Panc1 (cell line): ENCODE measurements around the gene CUX1. TPM values are rescaled to one million over a fixed set of nuclear protein-coding genes. Genes with fewer than 3 reads are reported as not detected.

Source experiments
- ATAC-seq: fragments of 200-7000 bp; cut with Tn5 transposase; 2 replicates; pipeline ENCODE4 v1.9.1; 2020; ENCODE audit warnings: mild to moderate bottlenecking, moderate library complexity
- BruUV-seq: library from RNA; stranded (reverse); fragments of 400-500 nt; replicated peaks from 2 replicates; lab custom pipeline; 2021; lab: Mats Ljungman, UMichigan
- CTCF ChIA-PET: fragments of 300-600 bp; sonication (Branson Sonifier 250); formaldehyde crosslinking; loops from one replicate; lab custom pipeline; 2022; ENCODE audit warnings: antibody characterized with exemption; lab: Charles Lee
- POLR2A ChIA-PET: fragments of 300-600 bp; sonication (Branson Sonifier 250); formaldehyde crosslinking; loops from one replicate; lab custom pipeline; 2022; ENCODE audit warnings: antibody characterized with exemption; lab: Charles Lee
- DNase-seq: peaks from one replicate; pipeline ENCODE4 v3.0.0-alpha.2; 2010; ENCODE audit warnings: low read depth, low spot score
- H3K27ac ChIP-seq: 2 replicates; pipeline ENCODE4 v1.5.1; 2011; ENCODE audit warnings: mild to moderate bottlenecking, low read length, inconsistent platforms
- H3K27me3 ChIP-seq: fragments of 200-500 bp; sonication (Bioruptor generic); 2 replicates; pipeline ENCODE4 v1.6.0; 2014; ENCODE audit warnings: low read length, inconsistent platforms; ENCODE audit not compliant: control insufficient read depth, insufficient read depth
- H3K36me3 ChIP-seq: fragments of 200-500 bp; sonication (Bioruptor generic); 2 replicates; pipeline ENCODE4 v1.5.1; 2014; ENCODE audit warnings: inconsistent platforms, mild to moderate bottlenecking, low read length, moderate library complexity; ENCODE audit not compliant: control insufficient read depth, insufficient read depth
- H3K4me1 ChIP-seq: 2 replicates; pipeline ENCODE4 v1.5.1; 2011; ENCODE audit warnings: inconsistent platforms, mild to moderate bottlenecking, low read length, moderate library complexity; ENCODE audit not compliant: control insufficient read depth, insufficient read depth
- H3K4me3 ChIP-seq, 2 experiments: 2 replicates each; pipeline ENCODE4 v1.5.1; 2011 to 2012; ENCODE audit warnings: low read depth in 2 of 2, low read length in 2 of 2, mild to moderate bottlenecking in 2 of 2, inconsistent platforms in 1 of 2, moderate library complexity in 1 of 2
- H3K9me3 ChIP-seq: fragments of 200-500 bp; sonication (Bioruptor generic); 2 replicates; pipeline ENCODE4 v1.5.1; 2014; ENCODE audit warnings: low read depth, mild to moderate bottlenecking, inconsistent platforms, low read length, moderate library complexity; ENCODE audit not compliant: control insufficient read depth, insufficient read depth
- POLR2AphosphoS5 ChIP-seq: IDR thresholded peaks from 2 replicates; pipeline ENCODE4 v1.6.1; 2012; ENCODE audit warnings: mild to moderate bottlenecking, low read depth, low read length, moderate library complexity
- SIN3A ChIP-seq: IDR thresholded peaks from 2 replicates; pipeline ENCODE4 v1.6.1; 2012; ENCODE audit warnings: low read depth, mild to moderate bottlenecking, low read length, moderate library complexity, borderline replicate concordance; ENCODE audit not compliant: insufficient read depth
- TCF7L2 ChIP-seq: IDR thresholded peaks from 2 replicates; pipeline ENCODE4 v1.6.1; 2011; ENCODE audit warnings: mild to moderate bottlenecking, low read depth, low read length, inconsistent platforms
- in situ Hi-C: cut with HindIII; loops from 2 replicates; pipeline ENCODE4 v1.10.0; 2016; ENCODE audit warnings: low sequenced_read_pairs, low pct_unique_long_range_greater_than_20kb
- intact Hi-C: fragments of 100-400 bp; cut with micrococcal nuclease; formaldehyde crosslinking; loops from one replicate; pipeline ENCODE4 v1.10.0; 2022; ENCODE audit not compliant: unreplicated experiment
- total RNA-seq: library from RNA; stranded (reverse); gene quantifications from one replicate; pipeline ENCODE4 v1.2.1, GENCODE V29; 2021; ENCODE audit not compliant: unreplicated experiment
- TF ChIP-seq, protein P1 (sequence below): fragments of 450-650 bp; IDR thresholded peaks from 2 replicates; pipeline ENCODE4 v1.5.1; 2017; ENCODE audit warnings: mild to moderate bottlenecking
- TF ChIP-seq, protein P2 (sequence below), 2 experiments: IDR thresholded peaks; 2 replicates each; pipeline ENCODE4 v1.6.1; 2011 to 2012; ENCODE audit warnings: low read depth in 2 of 2, control low read depth in 1 of 2, low read length in 1 of 2, mild to moderate bottlenecking in 1 of 2, moderate library complexity in 1 of 2; ENCODE audit not compliant: insufficient read depth in 1 of 2

Gene CUX1
- total RNA-seq, 1 experiment from 2014 or later, result 50.9 TPM

DNA sequence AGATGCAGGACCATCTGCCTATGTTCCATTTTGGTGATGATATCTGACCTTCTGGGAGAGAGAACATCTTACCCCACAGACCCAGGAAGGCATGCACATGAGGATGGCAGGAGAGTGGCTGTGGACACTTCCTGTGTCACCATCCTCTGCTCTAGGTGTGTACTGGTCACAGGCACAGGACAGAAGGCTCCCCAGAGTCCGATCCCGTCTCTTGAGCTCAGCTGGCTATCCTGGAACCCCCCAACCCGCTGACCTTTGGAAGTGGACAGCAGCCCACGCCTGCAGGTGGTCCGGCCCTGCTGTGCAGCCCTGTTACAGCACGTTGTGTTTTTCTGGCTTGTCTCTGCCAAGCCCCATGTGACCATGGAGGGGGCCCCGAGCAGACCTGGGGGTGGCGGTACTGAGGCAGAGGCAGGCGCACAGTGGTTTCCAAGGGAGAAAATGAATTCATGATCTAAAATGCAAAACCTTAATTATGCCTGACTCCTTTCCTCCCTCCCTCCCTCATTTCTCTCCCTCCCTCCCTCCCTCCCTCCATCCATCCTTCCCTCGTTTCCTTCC lies 178.8 kb downstream of the CUX1 start:
- H3K4me1 ChIP-seq, result 0 out of 2 replicates have a peak, but pooled peaks cover 2% of the 10 kb centered on the region
- H3K36me3 ChIP-seq, result no peaks in the 10 kb centered on the region
- H3K27ac ChIP-seq, result no peak overlapping the region
- CTCF ChIA-PET, result no interaction called here
- H3K9me3 ChIP-seq, result no peaks in the 10 kb centered on the region
- intact Hi-C loops, result no loop called here
- ATAC-seq, result no peak
- POLR2A ChIA-PET, result no interaction called here
- in situ Hi-C loops, result no loop called here
- no peaks in the 10 kb centered on the region for H3K27me3 ChIP-seq
- TF ChIP-seq TCF7L2, result no peak
- no peak for TF ChIP-seq POLR2AphosphoS5
- TF ChIP-seq, protein P1, sequence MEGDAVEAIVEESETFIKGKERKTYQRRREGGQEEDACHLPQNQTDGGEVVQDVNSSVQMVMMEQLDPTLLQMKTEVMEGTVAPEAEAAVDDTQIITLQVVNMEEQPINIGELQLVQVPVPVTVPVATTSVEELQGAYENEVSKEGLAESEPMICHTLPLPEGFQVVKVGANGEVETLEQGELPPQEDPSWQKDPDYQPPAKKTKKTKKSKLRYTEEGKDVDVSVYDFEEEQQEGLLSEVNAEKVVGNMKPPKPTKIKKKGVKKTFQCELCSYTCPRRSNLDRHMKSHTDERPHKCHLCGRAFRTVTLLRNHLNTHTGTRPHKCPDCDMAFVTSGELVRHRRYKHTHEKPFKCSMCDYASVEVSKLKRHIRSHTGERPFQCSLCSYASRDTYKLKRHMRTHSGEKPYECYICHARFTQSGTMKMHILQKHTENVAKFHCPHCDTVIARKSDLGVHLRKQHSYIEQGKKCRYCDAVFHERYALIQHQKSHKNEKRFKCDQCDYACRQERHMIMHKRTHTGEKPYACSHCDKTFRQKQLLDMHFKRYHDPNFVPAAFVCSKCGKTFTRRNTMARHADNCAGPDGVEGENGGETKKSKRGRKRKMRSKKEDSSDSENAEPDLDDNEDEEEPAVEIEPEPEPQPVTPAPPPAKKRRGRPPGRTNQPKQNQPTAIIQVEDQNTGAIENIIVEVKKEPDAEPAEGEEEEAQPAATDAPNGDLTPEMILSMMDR, result no peak
- TF ChIP-seq, protein P2, sequence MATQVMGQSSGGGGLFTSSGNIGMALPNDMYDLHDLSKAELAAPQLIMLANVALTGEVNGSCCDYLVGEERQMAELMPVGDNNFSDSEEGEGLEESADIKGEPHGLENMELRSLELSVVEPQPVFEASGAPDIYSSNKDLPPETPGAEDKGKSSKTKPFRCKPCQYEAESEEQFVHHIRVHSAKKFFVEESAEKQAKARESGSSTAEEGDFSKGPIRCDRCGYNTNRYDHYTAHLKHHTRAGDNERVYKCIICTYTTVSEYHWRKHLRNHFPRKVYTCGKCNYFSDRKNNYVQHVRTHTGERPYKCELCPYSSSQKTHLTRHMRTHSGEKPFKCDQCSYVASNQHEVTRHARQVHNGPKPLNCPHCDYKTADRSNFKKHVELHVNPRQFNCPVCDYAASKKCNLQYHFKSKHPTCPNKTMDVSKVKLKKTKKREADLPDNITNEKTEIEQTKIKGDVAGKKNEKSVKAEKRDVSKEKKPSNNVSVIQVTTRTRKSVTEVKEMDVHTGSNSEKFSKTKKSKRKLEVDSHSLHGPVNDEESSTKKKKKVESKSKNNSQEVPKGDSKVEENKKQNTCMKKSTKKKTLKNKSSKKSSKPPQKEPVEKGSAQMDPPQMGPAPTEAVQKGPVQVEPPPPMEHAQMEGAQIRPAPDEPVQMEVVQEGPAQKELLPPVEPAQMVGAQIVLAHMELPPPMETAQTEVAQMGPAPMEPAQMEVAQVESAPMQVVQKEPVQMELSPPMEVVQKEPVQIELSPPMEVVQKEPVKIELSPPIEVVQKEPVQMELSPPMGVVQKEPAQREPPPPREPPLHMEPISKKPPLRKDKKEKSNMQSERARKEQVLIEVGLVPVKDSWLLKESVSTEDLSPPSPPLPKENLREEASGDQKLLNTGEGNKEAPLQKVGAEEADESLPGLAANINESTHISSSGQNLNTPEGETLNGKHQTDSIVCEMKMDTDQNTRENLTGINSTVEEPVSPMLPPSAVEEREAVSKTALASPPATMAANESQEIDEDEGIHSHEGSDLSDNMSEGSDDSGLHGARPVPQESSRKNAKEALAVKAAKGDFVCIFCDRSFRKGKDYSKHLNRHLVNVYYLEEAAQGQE (IDR thresholded peaks at IDR 0.05; ENCODE audit: insufficient read depth in 1 of 2, low read depth in 2 of 2, low read length in 1 of 2), result no peak
- TF ChIP-seq SIN3A, result no peak
- H3K4me3 ChIP-seq, result no peak overlapping the region
- no peak for DNase-seq
- no TSS peak for BruUV-seq

DNA sequence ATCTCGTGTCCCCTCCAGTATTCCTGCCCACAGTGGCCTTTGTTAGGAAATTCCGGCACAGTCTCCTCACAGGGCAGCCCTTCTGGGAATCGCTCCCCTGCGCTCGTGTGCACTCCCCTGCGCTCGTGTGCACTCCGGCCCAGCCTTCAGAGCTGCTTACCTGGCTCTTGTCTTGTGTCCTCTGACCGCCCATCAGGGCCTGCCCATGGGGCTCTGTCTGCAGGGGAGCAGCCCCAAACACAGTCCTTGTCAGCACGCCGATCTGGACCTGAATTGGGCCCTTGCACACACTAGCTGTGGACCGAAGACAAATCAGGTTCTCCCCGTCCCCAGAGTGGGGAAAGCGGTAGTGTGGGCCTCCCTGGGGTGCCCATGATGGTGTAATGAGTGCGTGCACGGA lies 179.4 kb downstream of the CUX1 start:
- POLR2A ChIA-PET, result no interaction called here
- no peaks in the 10 kb centered on the region for H3K9me3 ChIP-seq
- H3K4me3 ChIP-seq, result no peak overlapping the region
- DNase-seq (no peak), ATAC-seq (no peak)
- no peaks in the 10 kb centered on the region for H3K36me3 ChIP-seq
- in situ Hi-C loops (no loop called here), intact Hi-C loops (no loop called here)
- H3K27me3 ChIP-seq, result no peaks in the 10 kb centered on the region
- no TSS peak for BruUV-seq
- H3K27ac ChIP-seq, result no peak overlapping the region
- 0 out of 2 replicates have a peak, but pooled peaks cover 2% of the 10 kb centered on the region for H3K4me1 ChIP-seq
- TF ChIP-seq TCF7L2 (no peak), SIN3A (no peak)
- CTCF ChIA-PET, result no interaction called here
